ENCODE data around the gene NPIPA5. TPM values are rescaled to one million over a fixed set of nuclear protein-coding genes. Genes with fewer than 3 reads are reported as not detected.
A peak's percentile ranks its signal among the peaks of the same experiment; 100 is the strongest.
"Not testable (repeated sequence)": the region's sequence is repeated elsewhere in the genome, so short reads cannot be mapped to it uniquely, and the experiment has no call there.

NPIPA5 gene
- total RNA-seq, 1 donor from 2014 or later: 12.3 TPM

- no peaks in the 10 kb centered on the region for H3K36me3 ChIP-seq
- H3K9me3 ChIP-seq: no peaks in the 10 kb centered on the region
- H3K4me3 ChIP-seq: no peak overlapping the region
- TF ChIP-seq, protein P1, sequence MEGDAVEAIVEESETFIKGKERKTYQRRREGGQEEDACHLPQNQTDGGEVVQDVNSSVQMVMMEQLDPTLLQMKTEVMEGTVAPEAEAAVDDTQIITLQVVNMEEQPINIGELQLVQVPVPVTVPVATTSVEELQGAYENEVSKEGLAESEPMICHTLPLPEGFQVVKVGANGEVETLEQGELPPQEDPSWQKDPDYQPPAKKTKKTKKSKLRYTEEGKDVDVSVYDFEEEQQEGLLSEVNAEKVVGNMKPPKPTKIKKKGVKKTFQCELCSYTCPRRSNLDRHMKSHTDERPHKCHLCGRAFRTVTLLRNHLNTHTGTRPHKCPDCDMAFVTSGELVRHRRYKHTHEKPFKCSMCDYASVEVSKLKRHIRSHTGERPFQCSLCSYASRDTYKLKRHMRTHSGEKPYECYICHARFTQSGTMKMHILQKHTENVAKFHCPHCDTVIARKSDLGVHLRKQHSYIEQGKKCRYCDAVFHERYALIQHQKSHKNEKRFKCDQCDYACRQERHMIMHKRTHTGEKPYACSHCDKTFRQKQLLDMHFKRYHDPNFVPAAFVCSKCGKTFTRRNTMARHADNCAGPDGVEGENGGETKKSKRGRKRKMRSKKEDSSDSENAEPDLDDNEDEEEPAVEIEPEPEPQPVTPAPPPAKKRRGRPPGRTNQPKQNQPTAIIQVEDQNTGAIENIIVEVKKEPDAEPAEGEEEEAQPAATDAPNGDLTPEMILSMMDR (IDR thresholded peaks at IDR 0.05): no peak
- DNase-seq (no peak), ATAC-seq (no peak)
- intact Hi-C loops (cut with DNase I): no loop called here
- H3K4me1 ChIP-seq: no peaks in the 10 kb centered on the region
- H3K27ac ChIP-seq: no peak overlapping the region
- no peaks in the 10 kb centered on the region for H3K27me3 ChIP-seq (ENCODE audit: low read depth)
Measured at GRCh38 chr16:15418206-15418605, 40.1 kb upstream of the NPIPA5 start.

- Histone ChIP-seq H3K36me3 (no peaks in the 10 kb centered on the region), H3K4me3 (no peak overlapping the region), H3K27me3 (ENCODE audit: low read depth) (no peaks in the 10 kb centered on the region), H3K27ac (no peak overlapping the region), H3K4me1 (no peaks in the 10 kb centered on the region), H3K9me3 (no peaks in the 10 kb centered on the region)
- no peak for ATAC-seq
- intact Hi-C loops (cut with DNase I): no loop called here
- TF ChIP-seq, protein P1 (IDR thresholded peaks at IDR 0.05): no peak
- DNase-seq: no peak
Measured at GRCh38 chr16:15417197-15417596, 39.1 kb upstream of the NPIPA5 start.

- Histone ChIP-seq H3K4me1 (no peaks in the 10 kb centered on the region), H3K9me3 (no peaks in the 10 kb centered on the region), H3K27ac (no peak overlapping the region), H3K36me3 (no peaks in the 10 kb centered on the region), H3K27me3 (ENCODE audit: low read depth) (no peaks in the 10 kb centered on the region), H3K4me3 (no peak overlapping the region)
- intact Hi-C loops (cut with DNase I): no loop called here
- DNase-seq (no peak), ATAC-seq (no peak)
- TF ChIP-seq, protein P1 (IDR thresholded peaks at IDR 0.05): no peak
Measured at GRCh38 chr16:15415511-15415985, 37.5 kb upstream of the NPIPA5 start.

DNA sequence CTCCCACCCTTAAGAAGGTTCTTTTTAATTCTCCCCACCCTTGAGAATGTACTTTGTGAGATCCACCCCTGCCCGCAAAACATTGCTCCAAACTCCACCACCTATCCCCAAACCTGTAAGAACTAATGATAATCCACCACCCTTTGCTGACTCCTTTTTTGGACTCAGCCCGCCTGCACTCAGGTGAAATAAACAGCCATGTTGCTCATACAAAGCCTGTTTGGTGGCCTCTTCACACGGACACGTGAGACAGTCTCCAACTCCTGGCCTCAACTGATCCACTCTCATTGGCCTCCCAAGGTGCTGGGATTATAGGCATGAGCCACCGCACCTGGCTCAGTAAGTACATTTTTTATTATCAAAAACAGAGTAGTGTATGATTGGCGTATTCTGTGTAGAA, 31.4 kb upstream of the NPIPA5 start:
- H3K9me3 ChIP-seq; H3K27me3 ChIP-seq (ENCODE audit: low read depth); H3K4me1 ChIP-seq; H3K4me3 ChIP-seq; H3K36me3 ChIP-seq; H3K27ac ChIP-seq; ATAC-seq; intact Hi-C loops (cut with DNase I); DNase-seq: not testable (repeated sequence)

DNA sequence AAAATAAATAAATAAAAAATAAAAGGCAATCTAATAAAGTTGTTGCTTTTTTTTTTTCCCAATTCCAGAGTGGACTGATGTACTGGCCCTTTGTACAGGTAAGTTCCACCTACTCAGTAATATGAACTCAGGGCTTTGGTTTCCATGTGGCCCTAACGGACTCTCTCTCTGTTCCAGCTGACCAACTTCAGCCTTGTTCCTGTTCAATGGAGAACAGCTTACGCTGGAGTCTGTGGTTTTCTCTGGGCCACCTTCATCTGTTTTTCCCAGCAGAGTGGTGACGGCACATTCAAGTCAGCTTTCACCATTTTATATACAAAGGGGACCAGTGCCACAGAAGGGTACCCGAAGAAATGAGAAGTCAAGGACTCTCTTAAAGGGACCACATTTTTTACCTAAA, 29.7 kb upstream of the NPIPA5 start:
- intact Hi-C loops (cut with DNase I); DNase-seq; H3K27ac ChIP-seq; H3K4me3 ChIP-seq; H3K27me3 ChIP-seq (ENCODE audit: low read depth); H3K36me3 ChIP-seq; H3K4me1 ChIP-seq; ATAC-seq; H3K9me3 ChIP-seq: not testable (repeated sequence)

DNA sequence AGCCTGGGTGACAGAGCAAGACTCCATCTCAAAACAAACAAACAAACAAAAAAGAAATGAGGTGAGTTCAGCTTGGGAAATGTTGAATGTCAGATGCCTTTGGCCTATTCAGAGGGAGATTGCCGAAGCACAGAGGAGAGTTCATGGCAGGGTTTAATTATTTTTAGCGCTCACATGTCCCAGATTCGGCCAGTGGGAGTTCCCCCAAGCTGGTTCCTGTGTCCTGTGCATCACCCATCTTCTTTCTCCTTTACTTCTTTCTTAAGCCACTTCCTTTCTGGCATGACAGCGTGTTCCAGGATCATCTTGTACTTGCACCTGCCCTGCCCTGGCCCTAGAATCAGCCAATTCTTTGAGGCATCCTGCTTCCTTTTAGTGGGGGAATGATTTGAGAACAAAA, 26.7 kb upstream of the NPIPA5 start:
- no peaks in the 10 kb centered on the region for H3K9me3 ChIP-seq
- no peaks in the 10 kb centered on the region for H3K27me3 ChIP-seq (ENCODE audit: low read depth)
- peak; percentile 64 to 77 for ATAC-seq
- TF ChIP-seq, protein P1 (IDR thresholded peaks at IDR 0.05): no peak
- intact Hi-C loops (cut with DNase I): no loop called here
- no peaks in the 10 kb centered on the region for H3K4me1 ChIP-seq
- H3K27ac ChIP-seq: no peak overlapping the region
- H3K36me3 ChIP-seq: no peaks in the 10 kb centered on the region
- no peak overlapping the region for H3K4me3 ChIP-seq
- no peak for DNase-seq

- H3K27ac ChIP-seq; intact Hi-C loops (cut with DNase I); H3K27me3 ChIP-seq (ENCODE audit: low read depth); H3K4me1 ChIP-seq; H3K9me3 ChIP-seq; DNase-seq; H3K4me3 ChIP-seq; H3K36me3 ChIP-seq: not testable (repeated sequence)
- ATAC-seq: peak in 1 of 2 donors; percentile 49
Measured at GRCh38 chr16:15404091-15404490, 26.0 kb upstream of the NPIPA5 start.
